AG08395 (cell line): ENCODE measurements around the gene TMEM231.
"Not testable (repeated sequence)": the region's sequence is repeated elsewhere in the genome, so short reads cannot be mapped to it uniquely, and the experiment has no call there.

Experiments
- DNase-seq: peaks from one replicate; pipeline ENCODE4 v3.0.0; 2012; ENCODE audit warnings: mixed read lengths, low spot score

The TMEM231 gene, protein sequence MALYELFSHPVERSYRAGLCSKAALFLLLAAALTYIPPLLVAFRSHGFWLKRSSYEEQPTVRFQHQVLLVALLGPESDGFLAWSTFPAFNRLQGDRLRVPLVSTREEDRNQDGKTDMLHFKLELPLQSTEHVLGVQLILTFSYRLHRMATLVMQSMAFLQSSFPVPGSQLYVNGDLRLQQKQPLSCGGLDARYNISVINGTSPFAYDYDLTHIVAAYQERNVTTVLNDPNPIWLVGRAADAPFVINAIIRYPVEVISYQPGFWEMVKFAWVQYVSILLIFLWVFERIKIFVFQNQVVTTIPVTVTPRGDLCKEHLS

DNA sequence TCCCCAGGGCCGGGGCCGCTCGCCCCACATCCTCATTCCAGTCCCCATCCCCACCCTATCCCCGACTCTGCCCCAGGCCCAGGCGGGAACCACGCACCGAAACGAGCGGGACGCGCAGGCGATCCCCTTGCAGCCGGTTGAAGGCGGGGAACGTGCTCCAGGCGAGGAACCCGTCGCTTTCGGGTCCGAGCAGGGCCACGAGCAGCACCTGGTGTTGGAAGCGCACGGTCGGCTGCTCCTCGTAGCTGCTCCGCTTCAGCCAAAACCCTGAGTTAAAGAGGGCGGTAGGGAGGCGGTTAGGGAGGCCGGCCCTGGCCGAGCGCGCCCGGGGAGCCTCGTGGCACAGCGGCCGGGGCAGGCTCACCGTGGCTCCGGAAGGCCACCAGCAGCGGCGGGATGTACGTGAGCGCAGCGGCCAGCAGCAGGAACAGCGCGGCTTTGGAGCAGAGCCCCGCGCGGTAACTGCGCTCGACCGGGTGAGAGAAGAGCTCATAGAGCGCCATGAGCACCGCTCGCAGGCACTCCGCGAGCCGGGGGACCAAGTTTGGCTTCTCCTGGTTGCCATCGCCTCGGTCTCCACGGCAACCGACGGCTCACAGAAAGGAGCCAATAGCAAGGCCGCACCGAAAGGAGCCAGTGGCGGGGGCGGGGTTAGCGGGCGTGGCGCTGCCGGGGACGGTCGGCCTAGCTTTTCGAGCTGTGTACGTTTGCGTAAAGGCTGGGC, at the start of gene TMEM231:
Gene TMEM231, minus strand, starts transcription at position 546 of the 724 bp plus-strand sequence. Its CDS starts 43 bp downstream, at position 503.
- DNase-seq = peak; percentile 97

DNA sequence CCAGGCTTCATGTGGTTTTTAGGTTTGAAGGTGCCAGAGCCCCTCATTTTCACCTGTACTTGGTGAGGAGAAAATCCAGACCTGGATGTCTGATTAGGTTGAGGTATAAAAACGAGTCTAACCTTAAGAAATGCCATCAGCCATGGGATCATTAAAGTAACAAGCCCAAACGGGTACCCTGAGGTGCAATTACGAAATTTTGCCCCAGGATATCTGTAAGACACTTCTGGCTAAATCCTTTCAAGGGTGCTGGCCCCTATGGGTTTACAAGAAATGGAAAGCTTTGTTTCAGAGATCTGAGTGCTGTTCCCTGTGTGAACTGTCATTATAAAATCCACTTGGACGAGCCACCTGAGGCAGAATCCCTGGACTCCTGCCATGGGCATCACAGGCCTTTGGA, 47.2 kb upstream of the TMEM231 start:
- DNase-seq = no peak

DNA sequence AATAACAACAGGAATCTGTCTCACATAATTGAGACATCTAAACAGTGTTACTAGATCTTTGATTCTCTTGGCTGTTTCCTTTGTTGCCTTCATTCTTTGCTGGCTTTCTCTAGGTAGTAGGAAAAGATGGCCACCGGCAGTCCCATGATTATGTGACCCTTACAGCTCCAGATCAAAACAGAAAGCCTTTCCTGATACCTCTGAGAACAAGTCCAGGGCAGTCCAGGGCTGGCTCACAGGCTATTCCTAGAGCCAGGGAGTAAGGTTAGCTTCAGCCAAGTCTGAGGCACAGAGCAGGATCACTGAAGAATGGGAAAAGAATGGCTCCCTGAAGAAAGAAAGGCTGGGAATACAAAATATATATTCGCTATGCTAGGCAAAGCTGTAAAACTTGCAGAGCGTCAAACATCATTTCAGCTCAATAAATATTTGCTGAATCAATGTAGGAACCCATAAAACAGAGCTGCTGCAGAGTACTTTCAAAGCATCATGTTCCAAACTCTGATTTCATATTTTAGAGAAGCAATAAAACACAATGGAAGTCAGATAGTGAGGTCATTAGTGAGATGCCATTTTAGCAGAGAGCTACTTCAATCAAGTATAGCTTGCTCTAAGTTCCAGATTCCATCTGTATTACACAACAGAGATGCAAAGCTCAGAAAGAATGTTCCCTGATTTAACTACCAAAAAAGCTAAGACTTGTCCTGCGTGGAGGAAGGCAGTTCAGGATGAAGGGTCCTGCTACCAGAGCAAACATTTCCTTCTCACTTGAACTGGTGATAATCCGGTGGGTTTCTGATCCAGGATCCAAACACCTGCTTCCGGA, 43.6 kb upstream of the TMEM231 start:
- DNase-seq = peak; percentile 18

DNA sequence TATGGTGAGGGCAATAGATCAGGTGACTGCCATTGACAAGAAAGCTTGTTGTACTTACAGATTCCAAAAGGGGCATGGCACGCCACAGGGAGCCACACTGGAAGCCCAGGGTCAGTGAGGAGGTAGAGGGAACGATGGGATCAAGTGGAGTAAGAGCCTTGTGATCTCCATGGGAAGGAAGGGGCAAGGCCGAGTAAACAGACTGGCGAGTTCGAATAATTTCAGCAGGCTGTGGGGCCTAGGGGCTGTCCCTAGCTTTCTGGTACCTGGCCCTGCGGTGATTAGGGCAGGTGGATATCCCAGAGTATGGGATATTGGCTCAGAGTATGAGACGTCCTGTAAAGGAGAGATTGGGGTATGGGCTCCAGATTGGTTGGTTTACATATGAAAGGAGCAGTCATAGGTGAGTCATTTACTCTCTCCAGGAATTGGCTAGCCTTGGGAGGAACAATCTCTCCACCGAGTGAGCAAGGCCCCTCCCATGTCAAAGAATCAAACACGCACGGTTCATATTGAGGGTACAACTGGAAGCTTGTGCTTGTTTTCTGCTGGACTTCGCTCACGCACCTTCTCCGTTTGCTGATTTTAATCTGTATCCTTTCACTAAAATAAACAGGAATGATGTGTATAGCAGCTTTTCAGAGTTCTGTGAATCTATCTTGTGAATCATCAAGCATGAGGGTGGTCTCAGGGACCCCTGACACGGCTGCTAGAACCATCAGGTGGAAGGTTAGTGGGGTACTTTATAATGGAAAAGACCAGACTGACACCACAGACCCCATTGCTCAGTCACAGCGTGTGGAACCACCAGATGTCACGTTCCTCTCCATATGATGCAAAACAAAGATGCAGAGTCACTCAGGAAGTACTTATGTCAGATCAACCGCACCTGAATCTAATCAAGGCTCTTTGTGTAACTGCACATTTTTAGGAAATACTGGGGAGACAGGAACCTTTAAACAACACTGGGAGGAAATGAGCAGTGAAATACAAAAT, 38.1 kb upstream of the TMEM231 start:
- peak; percentile 28 for DNase-seq

DNA sequence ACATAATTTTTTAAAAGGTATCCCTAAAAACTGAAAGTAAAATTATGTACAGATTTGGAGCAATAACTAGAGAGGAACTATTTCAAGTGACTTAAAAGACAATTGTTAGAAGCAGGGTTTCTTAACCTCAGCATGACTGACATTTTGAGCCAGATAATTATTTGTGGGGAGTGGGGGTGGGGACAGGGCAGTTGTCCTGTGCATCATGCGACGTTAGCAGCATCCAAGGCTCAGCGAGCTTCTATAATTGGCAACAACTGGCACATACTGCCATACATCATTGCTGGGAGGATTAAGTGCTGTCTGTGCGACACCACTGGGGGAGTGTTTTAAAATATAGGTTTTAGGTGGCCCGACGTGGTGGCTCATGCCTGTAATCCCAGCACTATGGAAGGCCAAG, 37.3 kb upstream of the TMEM231 start:
- DNase-seq = no peak

DNA sequence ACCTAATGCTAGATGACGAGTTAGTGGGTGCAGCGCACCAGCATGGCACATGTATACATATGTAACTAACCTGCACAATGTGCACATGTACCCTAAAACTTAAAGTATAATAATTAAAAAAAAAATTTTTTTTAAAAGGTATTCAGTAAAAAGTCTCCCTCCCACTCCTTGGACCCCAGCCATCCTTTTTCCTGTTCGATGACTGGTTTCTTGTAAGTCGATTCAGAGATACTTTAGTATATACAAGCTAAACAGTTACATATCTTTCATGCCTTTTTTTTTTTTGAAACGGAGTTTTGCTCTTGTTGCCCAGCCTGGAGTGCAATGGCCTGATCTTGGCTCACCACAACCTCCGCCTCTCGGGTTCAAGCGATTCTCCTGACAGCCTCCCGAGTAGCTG, 35.9 kb upstream of the TMEM231 start:
- not testable (repeated sequence) for DNase-seq

DNA sequence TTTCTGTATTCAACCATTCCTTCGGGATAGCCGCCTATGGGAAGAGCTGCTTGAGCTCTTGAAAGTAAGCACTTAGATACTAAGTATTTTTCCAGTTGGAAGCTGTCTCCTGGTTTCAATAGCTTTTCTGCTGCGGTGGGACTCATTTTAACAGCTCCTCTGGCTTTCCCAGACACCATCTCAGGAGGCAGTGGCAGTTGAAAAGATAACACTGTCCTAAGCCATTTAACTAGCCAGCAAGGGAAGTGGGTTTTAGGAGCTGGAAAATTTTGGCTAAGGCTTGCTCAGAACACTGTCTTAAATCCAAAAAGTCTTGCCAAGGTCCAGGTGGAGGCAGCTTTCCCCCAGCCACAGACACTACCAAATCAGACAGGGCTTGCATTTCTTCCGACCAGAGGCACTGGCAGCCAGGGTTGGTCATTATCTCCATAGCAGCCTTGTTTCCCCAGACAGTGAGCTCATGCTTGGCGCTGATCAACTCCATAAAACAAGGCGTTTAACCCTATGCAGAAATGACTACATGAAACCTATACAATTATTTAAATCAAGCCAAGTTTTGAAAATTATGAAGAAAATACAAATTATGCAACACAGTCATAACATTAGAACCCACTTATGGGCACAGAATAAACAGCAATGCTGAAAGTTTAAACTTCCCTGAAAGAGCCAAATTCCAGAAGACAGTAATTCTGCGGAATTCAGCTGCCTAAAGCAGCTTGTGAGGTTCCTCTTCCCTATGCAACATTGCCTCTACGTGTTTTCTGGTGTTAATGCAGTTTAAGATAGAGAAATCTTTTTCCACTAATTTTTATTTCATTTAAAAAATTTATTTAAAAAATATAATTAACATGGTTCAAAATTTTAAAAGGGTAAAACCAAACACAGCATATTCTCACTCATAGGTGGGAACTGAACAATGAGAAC, 35.1 kb upstream of the TMEM231 start:
- peak; percentile 86 for DNase-seq

DNA sequence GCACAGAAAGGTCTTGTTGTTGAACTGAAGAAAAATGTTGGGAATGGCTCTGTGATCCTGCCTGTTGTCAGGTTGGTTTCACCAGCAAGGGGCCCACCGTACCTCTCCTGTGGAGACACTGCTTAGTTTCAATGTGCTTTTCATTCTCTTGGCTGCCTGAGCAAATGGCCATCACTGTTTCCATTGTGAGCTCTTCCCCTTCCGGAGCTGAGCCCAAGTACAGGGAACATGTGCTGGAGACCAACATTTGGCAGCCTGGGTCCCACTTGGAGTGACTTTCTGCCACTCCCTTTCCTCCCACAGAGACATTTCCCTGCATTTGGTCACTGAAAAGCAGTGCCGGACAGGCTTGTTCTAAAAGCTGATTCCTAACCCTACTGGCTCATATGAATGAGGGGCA, 33.3 kb upstream of the TMEM231 start:
- no peak for DNase-seq

DNA sequence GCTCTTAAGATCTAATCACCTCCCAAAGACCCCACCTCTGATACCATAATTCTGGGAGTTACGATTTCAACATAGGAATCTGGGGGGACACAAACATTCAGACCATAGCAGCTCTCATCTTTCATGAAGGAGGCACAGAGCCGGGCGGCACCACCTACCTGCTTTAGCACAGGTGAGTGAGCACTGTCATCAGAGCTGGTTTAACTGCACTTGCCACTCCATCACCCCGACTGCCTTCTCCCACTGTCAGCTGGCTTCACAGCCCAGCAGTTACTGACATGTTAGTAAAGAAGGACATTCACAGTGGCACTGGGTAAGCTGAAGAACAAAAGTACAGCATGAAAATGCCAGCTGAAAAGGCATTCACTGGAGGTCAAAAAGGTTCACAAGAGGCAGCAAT, 32.7 kb upstream of the TMEM231 start:
- no peak for DNase-seq

DNA sequence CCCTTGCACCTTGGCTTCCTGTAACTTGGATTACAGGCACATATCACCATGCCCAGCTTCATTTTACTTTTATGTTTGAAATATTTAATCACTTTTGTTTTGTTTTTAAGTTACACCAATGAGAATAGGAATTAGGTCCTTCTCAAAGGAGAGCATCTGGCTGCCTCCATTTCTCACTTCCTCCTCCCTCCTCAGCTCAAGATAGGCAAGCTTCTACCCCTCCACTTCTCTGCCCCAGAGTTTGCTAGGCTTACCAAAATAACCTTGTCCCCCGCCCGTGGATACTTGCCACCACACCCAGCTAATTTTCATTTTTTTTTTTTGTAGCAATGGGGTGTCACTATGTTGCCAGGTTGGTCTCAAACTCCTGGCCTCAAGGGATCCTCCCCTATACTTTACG, 28.1 kb upstream of the TMEM231 start:
- DNase-seq = no peak

DNA sequence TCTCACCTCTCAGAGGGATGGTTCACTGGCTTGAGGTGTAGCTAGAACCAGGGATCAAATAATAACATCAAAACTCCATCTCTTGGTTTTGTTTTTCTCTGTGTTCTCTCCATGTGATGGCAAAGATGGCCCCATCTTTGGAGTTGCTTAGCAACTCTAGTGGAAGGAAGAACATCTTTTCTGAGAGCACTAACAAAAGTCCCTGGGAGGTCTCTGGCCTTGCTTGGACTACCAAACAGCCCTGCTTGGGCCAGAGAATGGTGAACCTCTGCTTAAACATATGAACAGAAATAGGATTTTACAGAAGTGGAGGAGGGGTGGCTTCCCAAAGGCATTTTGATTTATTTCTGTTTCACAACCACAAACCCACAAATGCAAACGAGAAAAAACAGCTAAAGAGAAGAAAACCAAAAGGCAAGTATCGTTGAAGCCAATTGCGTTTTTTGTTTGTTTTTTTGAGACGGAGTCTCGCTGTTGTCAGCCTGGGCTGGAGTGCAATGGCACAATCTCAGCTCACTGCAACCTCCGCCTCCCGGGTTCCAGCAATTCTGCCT, 23.3 kb upstream of the TMEM231 start:
- no peak for DNase-seq

DNA sequence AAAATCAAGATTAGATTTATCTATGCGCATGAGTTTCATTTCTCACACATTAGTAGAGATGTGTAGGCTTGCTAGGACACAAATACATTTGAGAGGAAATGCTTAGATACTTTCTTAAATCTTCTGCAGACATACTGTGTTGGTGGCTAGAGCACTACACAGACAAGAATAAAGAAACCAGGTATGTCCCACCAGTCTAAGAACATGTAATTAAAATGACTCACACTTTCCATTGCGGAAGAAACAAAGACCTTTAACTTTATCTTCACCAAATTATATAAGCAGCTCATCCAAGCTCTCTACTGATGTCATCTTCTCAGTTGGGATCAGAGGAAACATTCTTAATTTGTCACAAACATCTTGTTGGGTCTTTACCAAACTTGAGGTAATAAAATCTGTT, 22.7 kb upstream of the TMEM231 start:
- no peak for DNase-seq

DNA sequence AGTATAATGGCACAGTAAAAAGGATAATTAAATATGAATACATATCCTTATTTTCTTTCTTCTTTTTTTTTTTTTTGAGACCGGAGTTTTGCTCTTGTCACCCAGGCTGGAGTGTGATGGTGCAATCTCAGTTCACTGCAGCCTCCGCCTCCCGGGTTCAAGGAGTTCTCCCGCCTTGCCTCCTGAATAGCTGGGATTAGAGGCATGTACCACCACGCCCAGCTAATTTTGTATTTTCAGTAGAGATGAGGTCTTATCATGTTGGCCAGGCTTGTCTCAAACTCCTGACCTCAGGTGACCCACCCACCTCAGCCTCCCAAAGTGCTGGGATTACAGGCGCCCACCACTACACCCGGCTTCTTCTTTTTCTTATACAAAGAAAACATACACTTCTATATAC, 22.2 kb upstream of the TMEM231 start:
- no peak for DNase-seq

DNA sequence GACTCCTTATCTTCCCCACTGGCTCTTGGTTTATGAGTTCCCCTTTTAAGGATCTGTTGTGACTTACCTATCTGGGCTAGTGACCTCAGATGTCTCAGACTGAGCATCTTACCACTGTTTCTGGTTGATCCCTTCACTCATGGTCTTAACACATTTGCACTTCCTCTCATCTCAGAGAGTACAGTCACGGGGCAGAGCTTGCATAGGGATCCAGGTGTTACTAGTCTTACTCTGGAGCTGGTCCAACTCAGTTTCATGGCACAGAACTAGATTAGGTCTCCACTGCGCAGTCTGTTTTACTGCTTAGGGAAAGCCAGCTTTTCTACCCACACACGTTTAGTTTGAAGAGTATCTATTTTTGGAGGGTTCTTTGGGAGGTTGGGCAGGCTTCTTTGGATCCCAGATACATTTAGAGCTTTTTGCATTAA, 20.3 kb upstream of the TMEM231 start:
- no peak for DNase-seq

DNA sequence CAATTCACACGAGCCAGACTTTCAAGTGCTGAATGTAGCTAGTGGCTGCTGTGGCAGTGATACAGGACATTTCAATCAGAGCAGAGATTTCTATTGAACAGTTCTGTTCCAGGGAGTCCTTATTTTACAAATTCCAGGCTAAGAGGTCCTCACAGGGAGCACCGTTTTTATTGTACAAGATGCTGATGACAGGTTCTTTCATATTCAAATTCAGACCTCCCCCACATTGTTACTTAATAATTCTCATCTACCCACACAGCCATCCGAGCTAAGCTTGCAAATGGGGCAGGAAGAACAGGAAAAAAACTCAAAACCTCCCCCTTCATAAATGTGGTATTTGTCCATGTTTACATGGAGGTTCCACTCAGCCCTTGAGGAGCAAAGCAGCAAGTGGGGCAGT, 19.9 kb upstream of the TMEM231 start:
- no peak for DNase-seq

DNA sequence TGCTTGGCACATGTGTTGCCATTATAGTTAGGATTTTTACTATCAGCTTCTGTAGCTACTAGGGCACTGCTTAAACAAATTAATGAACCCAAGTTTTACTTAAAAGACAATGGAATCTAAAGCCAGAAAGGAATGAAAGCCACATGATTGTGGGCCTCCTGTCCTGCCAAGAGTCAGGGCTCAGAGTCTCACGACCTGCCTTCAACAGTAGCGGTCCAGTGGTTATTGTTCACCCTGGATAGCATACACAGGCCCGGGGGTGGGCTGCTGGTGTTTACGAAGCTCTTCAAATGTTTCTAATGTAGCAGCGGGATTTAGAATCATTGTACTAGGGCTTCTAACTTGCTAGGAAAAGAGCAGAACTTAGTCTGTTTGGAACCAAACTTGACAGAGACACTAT, 17.9 kb upstream of the TMEM231 start:
- DNase-seq = no peak

DNA sequence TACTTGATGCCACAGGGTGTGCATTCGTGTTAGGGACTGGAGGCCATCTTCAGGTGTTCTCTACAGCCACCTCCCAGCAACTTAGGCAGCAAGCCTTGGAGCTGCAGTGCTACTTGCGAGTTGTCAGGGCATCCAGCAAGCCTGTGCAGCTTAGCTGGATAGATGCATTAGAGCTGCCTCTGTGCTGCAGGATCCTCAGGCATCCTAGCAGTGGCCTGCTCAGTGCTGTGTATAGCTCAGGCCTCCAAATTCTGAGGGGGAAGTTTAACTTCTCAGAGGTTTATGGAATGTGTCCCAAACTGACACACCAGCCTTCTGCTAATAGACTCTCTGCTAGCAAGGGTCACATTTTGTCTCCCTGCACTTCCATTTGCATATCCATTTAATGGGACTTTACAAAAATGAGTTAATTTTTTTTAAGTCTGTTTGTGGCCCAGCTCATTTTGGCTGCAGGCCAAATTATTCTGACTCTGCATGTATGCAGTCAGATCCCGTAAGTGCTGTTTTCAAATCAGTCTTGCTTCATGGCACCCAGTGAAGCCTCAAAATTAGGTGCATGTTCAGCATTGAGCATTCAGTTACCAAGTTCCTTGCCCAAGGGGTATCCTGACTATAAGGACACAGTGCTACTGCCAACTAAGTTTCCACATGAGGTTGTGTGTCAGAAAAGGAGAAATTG, 17.0 kb upstream of the TMEM231 start:
- DNase-seq = no peak

DNA sequence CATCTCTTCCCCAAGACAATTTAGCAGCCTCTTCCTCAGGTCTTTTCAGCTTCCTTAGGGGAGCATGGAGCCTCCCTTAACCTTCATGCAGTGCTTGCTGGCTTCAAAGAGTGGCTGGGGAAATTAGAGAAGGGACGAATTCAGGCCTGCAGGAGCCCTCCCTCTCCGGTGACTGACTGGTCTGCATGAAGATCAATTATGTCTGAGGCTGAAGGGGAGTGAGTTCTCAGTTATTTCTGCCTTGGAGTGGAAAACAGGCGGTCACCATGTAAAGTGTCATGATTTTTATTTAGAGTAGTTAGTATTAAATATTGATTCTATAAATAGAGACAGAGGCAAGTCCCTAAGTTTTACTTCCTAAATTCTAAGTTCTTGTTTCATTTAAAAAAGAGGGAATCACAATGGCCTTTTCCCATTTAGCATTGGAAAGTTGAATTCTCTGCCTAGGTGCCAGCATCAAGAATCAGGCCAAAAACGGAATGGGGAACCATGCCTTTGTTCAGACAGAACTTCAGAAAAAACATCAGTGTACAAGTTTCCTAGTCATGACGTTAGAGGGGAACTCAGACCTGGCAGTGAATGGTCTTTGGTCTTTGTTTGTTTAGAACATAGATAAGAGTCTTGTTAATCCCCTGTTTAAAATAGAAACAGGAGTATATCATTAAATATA, 14.5 kb upstream of the TMEM231 start:
- no peak for DNase-seq

DNA sequence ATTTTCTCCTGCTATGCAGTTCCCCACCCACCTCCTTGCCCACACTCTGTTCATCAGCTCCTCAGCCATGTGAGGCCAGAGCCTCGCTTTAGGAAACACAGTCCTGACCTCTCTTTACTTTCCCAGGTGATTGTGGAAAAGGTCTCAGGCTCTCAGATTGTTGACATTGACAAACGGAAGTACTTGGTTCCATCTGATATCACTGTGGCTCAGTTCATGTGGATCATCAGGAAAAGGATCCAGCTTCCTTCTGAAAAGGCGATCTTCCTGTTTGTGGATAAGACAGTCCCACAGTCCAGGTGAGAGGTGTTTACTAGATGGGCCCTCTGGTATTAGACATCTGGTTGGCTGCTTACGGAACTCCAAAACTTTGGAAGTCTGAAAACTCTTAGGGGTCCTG, 11.9 kb upstream of the TMEM231 start:
- no peak for DNase-seq
